Chondrocyte (in vitro differentiated cells): ENCODE data around the gene NECAB3. TPM values are rescaled to one million over a fixed set of nuclear protein-coding genes. Genes with fewer than 3 reads are reported as not detected.
A peak's percentile ranks its signal among the peaks of the same experiment; 100 is the strongest.

Experiments used
- DNase-seq: peaks from one replicate; pipeline ENCODE4 v3.0.0; 2021; ENCODE audit warnings: mixed read lengths, low spot score
- H3K27ac Mint-ChIP-seq: one replicate; pipeline ENCODE4 v1.8.0; 2021; ENCODE audit warnings: mild to moderate bottlenecking, moderate library complexity, mixed read lengths; ENCODE audit not compliant: unreplicated experiment
- H3K27me3 Mint-ChIP-seq: 2 replicates; pipeline ENCODE4 v1.8.0; 2021; ENCODE audit warnings: low read depth, mixed read lengths
- H3K36me3 Mint-ChIP-seq: 2 replicates; pipeline ENCODE4 v1.8.0; 2021; ENCODE audit warnings: low read depth, mixed read lengths
- H3K4me1 Mint-ChIP-seq: 2 replicates; pipeline ENCODE4 v1.8.0; 2021; ENCODE audit warnings: low read depth, mild to moderate bottlenecking, mixed read lengths
- H3K4me3 Mint-ChIP-seq: one replicate; pipeline ENCODE4 v1.8.0; 2021; ENCODE audit warnings: mild to moderate bottlenecking, moderate library complexity, mixed read lengths; ENCODE audit not compliant: unreplicated experiment
- H3K9me3 Mint-ChIP-seq: 2 replicates; pipeline ENCODE4 v1.8.0; 2021; ENCODE audit warnings: low read depth, mixed read lengths
- total RNA-seq: library from RNA; stranded (reverse); gene quantifications from 3 replicates; pipeline ENCODE4 v1.2.1, GENCODE V29; 2021
- TF ChIP-seq, protein P1 (sequence below): fragments of 200-600 bp; sonication (generic); IDR thresholded peaks from 2 replicates; pipeline ENCODE4 v1.5.0; 2021; ENCODE audit warnings: antibody characterized with exemption, mild to moderate bottlenecking, moderate library complexity

Gene NECAB3
- total RNA-seq, 1 donor from 2014 or later, result 32.5 TPM

DNA sequence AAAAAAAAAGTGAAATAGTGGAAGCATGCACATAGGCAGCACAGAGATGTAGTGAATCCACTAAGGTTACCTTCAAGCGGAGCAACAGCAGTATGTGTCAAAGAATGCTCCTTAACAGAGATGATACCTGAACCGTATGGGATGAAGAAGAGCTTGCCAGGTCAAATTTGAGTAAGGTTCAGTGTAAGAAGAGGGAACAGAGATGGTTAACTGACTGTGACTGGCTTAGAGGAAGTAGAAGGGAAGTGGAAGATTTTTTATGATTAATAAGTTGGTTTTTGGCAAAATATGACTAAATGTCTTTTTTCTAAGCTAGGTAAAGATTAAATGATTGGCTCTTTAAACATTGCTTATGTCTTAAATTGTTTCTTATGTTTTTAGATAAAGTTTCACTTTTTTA, 64.7 kb downstream of the NECAB3 start:
- H3K4me1 Mint-ChIP-seq, result no peaks in the 10 kb centered on the region
- H3K4me3 Mint-ChIP-seq, result no peak overlapping the region
- H3K27me3 Mint-ChIP-seq, result no peaks in the 10 kb centered on the region
- TF ChIP-seq, protein P1, sequence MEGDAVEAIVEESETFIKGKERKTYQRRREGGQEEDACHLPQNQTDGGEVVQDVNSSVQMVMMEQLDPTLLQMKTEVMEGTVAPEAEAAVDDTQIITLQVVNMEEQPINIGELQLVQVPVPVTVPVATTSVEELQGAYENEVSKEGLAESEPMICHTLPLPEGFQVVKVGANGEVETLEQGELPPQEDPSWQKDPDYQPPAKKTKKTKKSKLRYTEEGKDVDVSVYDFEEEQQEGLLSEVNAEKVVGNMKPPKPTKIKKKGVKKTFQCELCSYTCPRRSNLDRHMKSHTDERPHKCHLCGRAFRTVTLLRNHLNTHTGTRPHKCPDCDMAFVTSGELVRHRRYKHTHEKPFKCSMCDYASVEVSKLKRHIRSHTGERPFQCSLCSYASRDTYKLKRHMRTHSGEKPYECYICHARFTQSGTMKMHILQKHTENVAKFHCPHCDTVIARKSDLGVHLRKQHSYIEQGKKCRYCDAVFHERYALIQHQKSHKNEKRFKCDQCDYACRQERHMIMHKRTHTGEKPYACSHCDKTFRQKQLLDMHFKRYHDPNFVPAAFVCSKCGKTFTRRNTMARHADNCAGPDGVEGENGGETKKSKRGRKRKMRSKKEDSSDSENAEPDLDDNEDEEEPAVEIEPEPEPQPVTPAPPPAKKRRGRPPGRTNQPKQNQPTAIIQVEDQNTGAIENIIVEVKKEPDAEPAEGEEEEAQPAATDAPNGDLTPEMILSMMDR, result no peak
- H3K27ac Mint-ChIP-seq, result peak overlapping the region; percentile 25
- H3K9me3 Mint-ChIP-seq, result no peaks in the 10 kb centered on the region
- no peak for DNase-seq
- H3K36me3 Mint-ChIP-seq, result peaks cover 26% of the 10 kb centered on the region

Other genes with a start within 250 kb of the NECAB3 start
- 22.3 to 68.1 TPM (median 63.3 TPM) in 3 replicates for gene SNTA1, start 230.7 kb downstream of the NECAB3 start, total RNA-seq
- gene CBFA2T2, start 184.3 kb downstream of the NECAB3 start, total RNA-seq, result 14.7 to 23.6 TPM (median 23.5 TPM) in 3 replicates
- gene C20orf144, start 12.1 kb downstream of the NECAB3 start, total RNA-seq, result 0.10 to 0.17 TPM in 2 of 3 replicates, not detected in the other
- gene ACTL10, start 7.5 kb downstream of the NECAB3 start, total RNA-seq, result 0.60 to 2.5 TPM (median 2.3 TPM) in 3 replicates
- gene E2F1, start 12.0 kb upstream of the NECAB3 start, total RNA-seq, result 7.5 to 17.0 TPM (median 7.6 TPM) in 3 replicates
- 4.9 to 6.7 TPM (median 6.4 TPM) in 3 replicates for gene PXMP4, start 45.9 kb upstream of the NECAB3 start, total RNA-seq
- 2.7 to 3.1 TPM (median 2.8 TPM) in 3 replicates for gene ZNF341, start 57.6 kb upstream of the NECAB3 start, total RNA-seq
- gene CHMP4B, start 136.9 kb upstream of the NECAB3 start, total RNA-seq, result 78.8 to 124 TPM (median 122 TPM) in 3 replicates